Fibroblast of lung (primary cell): ENCODE results near the gene CCT7.

ENCODE experiments used
- CTCF ChIP-seq, 2 donors: IDR thresholded peaks in 1 of 2; conservative IDR thresholded peaks in 1 of 2; 1 replicate in 1 of 2; 2 replicates in 1 of 2; pipeline ENCODE4 v1.5.1; 2011 to 2012; ENCODE audit warnings: low read length in 2 of 2, control low read depth in 1 of 2, inconsistent platforms in 1 of 2, low read depth in 1 of 2, mild to moderate bottlenecking in 1 of 2
- EZH2 ChIP-seq: IDR thresholded peaks from 2 replicates; pipeline ENCODE4 v1.5.1; 2012; ENCODE audit warnings: low read length, control low read depth, mild to moderate bottlenecking; ENCODE audit errors: missing control alignments

GRCh38 chr2:73268366-73268829 lies 34.3 kb downstream of the CCT7 start:
- TF ChIP-seq CTCF (conservative IDR thresholded peaks at IDR 0.05 in 1 of 2, IDR thresholded peaks at IDR 0.05 in 1 of 2; ENCODE audit: low read depth in 1 of 2, low read length in 2 of 2) = no peak
- peak; percentile 58 for TF ChIP-seq EZH2
